GM12865 (cell line): ENCODE results near the gene HNRNPH1.

Experiments
- DNase-seq: peaks from one replicate; pipeline ENCODE4 v3.0.0; 2010; ENCODE audit warnings: low read depth
- H3K4me3 ChIP-seq: 2 replicates; pipeline ENCODE4 v1.5.1; 2011; ENCODE audit warnings: mild to moderate bottlenecking, low read depth, low read length, control low read depth
- CTCF ChIP-seq: IDR thresholded peaks from 2 replicates; pipeline ENCODE4 v1.5.1; 2011; ENCODE audit warnings: low read length, control low read depth, low read depth, inconsistent platforms; ENCODE audit not compliant: insufficient read depth; ENCODE audit errors: missing control alignments

HNRNPH1 gene

DNA sequence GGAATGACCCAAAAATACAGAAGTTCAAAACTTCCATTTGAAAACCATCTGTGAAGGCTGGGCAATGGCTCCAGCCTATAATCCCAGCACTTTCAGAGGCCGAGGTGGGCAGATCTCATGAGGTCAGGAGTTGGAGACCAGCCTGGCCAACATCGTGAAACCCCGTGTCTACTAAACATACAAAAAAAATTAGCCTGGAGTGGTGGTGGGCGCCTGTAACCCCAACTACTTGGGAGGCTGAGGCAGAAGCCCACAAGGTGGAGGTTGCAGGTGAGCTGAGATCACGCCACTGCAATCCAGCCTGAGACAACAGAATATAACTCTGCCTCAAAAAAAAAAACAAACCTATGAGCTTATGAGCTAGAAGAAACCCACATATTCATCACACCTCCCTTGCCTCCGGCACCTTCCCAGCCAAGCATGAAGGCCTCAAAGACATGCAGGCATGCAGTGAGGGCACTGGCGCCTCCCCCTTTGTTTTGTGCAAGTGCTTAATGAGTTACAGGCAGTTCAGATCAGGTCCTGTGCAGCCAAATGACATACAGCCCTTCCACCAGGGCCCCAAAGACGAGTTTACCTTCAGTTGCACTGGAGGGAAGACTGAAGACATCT is 9.9 kb downstream of the HNRNPH1 start:
- no peak overlapping the region for H3K4me3 ChIP-seq
- TF ChIP-seq CTCF: no peak
- DNase-seq: peak; percentile 37

GRCh38 chr5:179612577-179613459 is 10.7 kb downstream of the HNRNPH1 start:
- no peak overlapping the region for H3K4me3 ChIP-seq
- TF ChIP-seq CTCF: no peak
- DNase-seq: peak; percentile 41

DNA sequence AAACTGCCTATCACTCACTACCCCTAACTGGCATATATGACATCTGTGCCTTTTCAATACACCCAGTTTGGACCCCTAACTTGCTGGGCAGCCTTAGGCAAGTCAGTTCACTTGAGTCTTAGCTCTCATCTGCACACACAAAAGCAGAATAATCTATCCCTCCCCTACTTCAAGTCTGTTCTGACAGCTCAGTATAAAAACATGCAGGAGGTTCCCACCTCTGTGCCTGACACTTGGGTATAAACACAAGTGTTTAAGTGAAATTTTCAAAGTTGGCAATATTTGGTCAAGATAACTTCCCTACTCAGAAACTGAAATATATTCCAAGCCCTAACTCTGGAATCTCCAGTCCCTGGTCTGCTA is 12.6 kb downstream of the HNRNPH1 start:
- TF ChIP-seq CTCF: no peak
- DNase-seq: no peak
- H3K4me3 ChIP-seq: no peak overlapping the region

GRCh38 chr5:179610109-179610902 is 13.2 kb downstream of the HNRNPH1 start:
- no peak for DNase-seq
- H3K4me3 ChIP-seq: no peak overlapping the region
- TF ChIP-seq CTCF: no peak

- no peak overlapping the region for H3K4me3 ChIP-seq
- no peak for TF ChIP-seq CTCF
- no peak for DNase-seq
Observed at GRCh38 chr5:179609834-179610108, 13.7 kb downstream of the HNRNPH1 start.

- peak; percentile 61 for DNase-seq
Observed at GRCh38 chr5:179608131-179608581, 15.3 kb downstream of the HNRNPH1 start.

More at GRCh38 chr5:179608131-179608581, 15.3 kb downstream of the HNRNPH1 start:
- no peak overlapping the region for H3K4me3 ChIP-seq
- no peak for TF ChIP-seq CTCF
